PFSK-1 (cell line): ENCODE data around the gene DPEP1.

Source experiments
- FOXP2 ChIP-seq: optimal IDR thresholded peaks from 2 replicates; pipeline ENCODE3; 2011; ENCODE audit warnings: borderline replicate concordance, control low read depth, inconsistent platforms; ENCODE audit not compliant: insufficient read depth; ENCODE audit errors: extremely low read length, extremely low read depth
- POLR2AphosphoS5 ChIP-seq: IDR thresholded peaks from 2 replicates; pipeline ENCODE4 v1.6.1; 2012; ENCODE audit warnings: low read depth, mild to moderate bottlenecking, control low read depth, low read length, moderate library complexity
- SIN3A ChIP-seq: IDR thresholded peaks from 2 replicates; pipeline ENCODE4 v1.6.1; 2012; ENCODE audit warnings: mild to moderate bottlenecking, low read length, moderate library complexity, borderline replicate concordance; ENCODE audit not compliant: insufficient read depth
- TAF1 ChIP-seq: IDR thresholded peaks from 2 replicates; pipeline ENCODE4 v1.6.1; 2012; ENCODE audit warnings: low read length, control low read depth, borderline replicate concordance; ENCODE audit not compliant: insufficient read depth
- TF ChIP-seq, protein P1 (sequence below), 2 experiments: IDR thresholded peaks; 2 replicates each; pipeline versions ENCODE4 v1.6.1 to v1.8.0; 2011 to 2012; ENCODE audit warnings: low read depth in 2 of 2, low read length in 2 of 2, control low read depth in 1 of 2, inconsistent platforms in 1 of 2, mild to moderate bottlenecking in 1 of 2, moderate library complexity in 1 of 2; ENCODE audit not compliant: insufficient read depth in 1 of 2

DNA sequence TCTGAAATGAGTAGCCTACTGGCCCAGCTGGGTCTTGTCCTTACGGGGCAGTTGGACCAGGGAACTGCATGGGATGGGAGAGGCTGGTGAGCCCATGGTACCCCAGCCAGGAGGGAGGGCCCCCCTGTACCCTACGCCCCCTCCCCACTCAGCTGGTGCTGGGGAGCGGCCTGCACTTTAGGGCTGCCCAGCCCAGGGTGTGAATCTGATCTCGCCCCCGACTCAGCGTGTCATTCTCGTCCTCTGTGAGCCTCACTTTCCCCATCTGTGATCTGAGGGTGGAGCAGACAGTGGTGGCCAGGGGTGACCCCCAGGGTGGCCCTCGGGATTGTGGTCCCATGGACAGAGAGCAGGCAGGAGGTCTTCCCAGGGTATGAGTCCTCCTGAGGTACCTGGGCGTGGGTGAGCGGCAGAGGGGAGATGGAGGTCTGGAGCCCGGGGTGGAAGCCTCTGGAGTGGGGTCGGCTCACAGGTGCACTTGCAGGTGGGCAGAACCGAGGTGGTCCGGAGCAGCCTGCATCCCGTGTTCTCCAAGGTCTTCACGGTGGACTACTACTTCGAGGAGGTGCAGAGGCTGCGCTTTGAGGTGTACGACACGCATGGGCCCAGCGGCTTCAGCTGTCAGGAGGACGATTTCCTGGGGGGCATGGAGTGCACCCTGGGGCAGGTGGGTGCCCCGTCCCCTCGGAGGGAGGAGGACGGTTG, 36.2 kb upstream of the DPEP1 start:
- TF ChIP-seq TAF1 = no peak
- TF ChIP-seq POLR2AphosphoS5 = no peak
- TF ChIP-seq, protein P1, sequence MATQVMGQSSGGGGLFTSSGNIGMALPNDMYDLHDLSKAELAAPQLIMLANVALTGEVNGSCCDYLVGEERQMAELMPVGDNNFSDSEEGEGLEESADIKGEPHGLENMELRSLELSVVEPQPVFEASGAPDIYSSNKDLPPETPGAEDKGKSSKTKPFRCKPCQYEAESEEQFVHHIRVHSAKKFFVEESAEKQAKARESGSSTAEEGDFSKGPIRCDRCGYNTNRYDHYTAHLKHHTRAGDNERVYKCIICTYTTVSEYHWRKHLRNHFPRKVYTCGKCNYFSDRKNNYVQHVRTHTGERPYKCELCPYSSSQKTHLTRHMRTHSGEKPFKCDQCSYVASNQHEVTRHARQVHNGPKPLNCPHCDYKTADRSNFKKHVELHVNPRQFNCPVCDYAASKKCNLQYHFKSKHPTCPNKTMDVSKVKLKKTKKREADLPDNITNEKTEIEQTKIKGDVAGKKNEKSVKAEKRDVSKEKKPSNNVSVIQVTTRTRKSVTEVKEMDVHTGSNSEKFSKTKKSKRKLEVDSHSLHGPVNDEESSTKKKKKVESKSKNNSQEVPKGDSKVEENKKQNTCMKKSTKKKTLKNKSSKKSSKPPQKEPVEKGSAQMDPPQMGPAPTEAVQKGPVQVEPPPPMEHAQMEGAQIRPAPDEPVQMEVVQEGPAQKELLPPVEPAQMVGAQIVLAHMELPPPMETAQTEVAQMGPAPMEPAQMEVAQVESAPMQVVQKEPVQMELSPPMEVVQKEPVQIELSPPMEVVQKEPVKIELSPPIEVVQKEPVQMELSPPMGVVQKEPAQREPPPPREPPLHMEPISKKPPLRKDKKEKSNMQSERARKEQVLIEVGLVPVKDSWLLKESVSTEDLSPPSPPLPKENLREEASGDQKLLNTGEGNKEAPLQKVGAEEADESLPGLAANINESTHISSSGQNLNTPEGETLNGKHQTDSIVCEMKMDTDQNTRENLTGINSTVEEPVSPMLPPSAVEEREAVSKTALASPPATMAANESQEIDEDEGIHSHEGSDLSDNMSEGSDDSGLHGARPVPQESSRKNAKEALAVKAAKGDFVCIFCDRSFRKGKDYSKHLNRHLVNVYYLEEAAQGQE (IDR thresholded peaks at IDR 0.05; ENCODE audit: insufficient read depth in 1 of 2, low read depth in 2 of 2, low read length in 2 of 2) = no peak
- TF ChIP-seq SIN3A = no peak
- no peak for TF ChIP-seq FOXP2
